HG03103 (cell line): ENCODE measurements around the gene SAV1.
"Not testable (repeated sequence)": the region's sequence is repeated elsewhere in the genome, so short reads cannot be mapped to it uniquely, and the experiment has no call there.

ENCODE experiments used
- ATAC-seq: cut with Tn5 transposase; IDR thresholded peaks from one replicate; pipeline ENCODE4 v1.9.1; 2021; ENCODE audit warnings: low read depth; ENCODE audit not compliant: unreplicated experiment

The SAV1 gene

GRCh38 chr14:50667996-50668825 lies at the start of gene SAV1:
TSS of gene SAV1 (minus strand) at chr14:50668306. CDS start at chr14:50667967, 339 bp downstream.
- ATAC-seq: peak; percentile 44

- no peak for ATAC-seq
These were observed 49.7 kb upstream of the SAV1 start for GRCh38 chr14:50717811-50718210.

GRCh38 chr14:50714450-50715073 lies 46.5 kb upstream of the SAV1 start:
- no peak for ATAC-seq

- no peak for ATAC-seq
These were observed 42.9 kb upstream of the SAV1 start for GRCh38 chr14:50711043-50711442.

- ATAC-seq: no peak
These were observed 37.0 kb upstream of the SAV1 start for GRCh38 chr14:50705026-50705593.

- no peak for ATAC-seq
These were observed 36.4 kb upstream of the SAV1 start for GRCh38 chr14:50704454-50705010.

GRCh38 chr14:50697659-50698290 lies 29.7 kb upstream of the SAV1 start:
- ATAC-seq: no peak

- ATAC-seq: not testable (repeated sequence)
These were observed 26.2 kb upstream of the SAV1 start for GRCh38 chr14:50694260-50694659.

GRCh38 chr14:50688875-50689274 lies 20.8 kb upstream of the SAV1 start:
- no peak for ATAC-seq

- ATAC-seq: no peak
These were observed 11.6 kb upstream of the SAV1 start for GRCh38 chr14:50679674-50680073.

GRCh38 chr14:50678163-50678562 lies 10.1 kb upstream of the SAV1 start:
- ATAC-seq: no peak

GRCh38 chr14:50677527-50678063 lies 9.5 kb upstream of the SAV1 start:
- ATAC-seq: peak; percentile 79

GRCh38 chr14:50676814-50677516 lies 8.9 kb upstream of the SAV1 start:
- ATAC-seq: peak; percentile 40

- ATAC-seq: no peak
These were observed 7.5 kb upstream of the SAV1 start for GRCh38 chr14:50675597-50675996.

GRCh38 chr14:50670866-50671256 lies 2.8 kb upstream of the SAV1 start:
- no peak for ATAC-seq

- no peak for ATAC-seq
These were observed 2.2 kb upstream of the SAV1 start for GRCh38 chr14:50670196-50670865.

- no peak for ATAC-seq
These were observed 1.4 kb upstream of the SAV1 start for GRCh38 chr14:50669441-50669986.

- no peak for ATAC-seq
These were observed 679 bp upstream of the SAV1 start for GRCh38 chr14:50668826-50669143.

GRCh38 chr14:50667684-50667995 lies 466 bp downstream of the SAV1 start:
- ATAC-seq: peak; percentile 33
